Measurements from ENCODE around the gene MED27. TPM values are rescaled to one million over a fixed set of nuclear protein-coding genes. Genes with fewer than 3 reads are reported as not detected.

MED27 gene
- total and polyA plus RNA-seq, 9 of the 15 experiments (the other 6 are each of a cell fraction or from before 2014, with no cell fraction given): 24.4 to 91.0 (median 36.1) TPM

- in situ Hi-C loops (cut with MboI) (no loop called here), intact Hi-C loops (cut with micrococcal nuclease) (no loop called here)
- Histone ChIP-seq H3K36me3 (ENCODE audit: control insufficient read depth, insufficient read depth, low read length) (no peaks in the 10 kb centered on the region), H3K27ac (ENCODE audit: extremely low read depth, low read depth, low read length) (no peak overlapping the region), H3K4me2 (ENCODE audit: insufficient read depth, low read length) (no peak overlapping the region), H3K27me3 (ENCODE audit: control insufficient read depth in 2 of 2, insufficient read depth in 2 of 2, low read length in 2 of 2) (no peaks in the 10 kb centered on the region), H3K79me2 (ENCODE audit: control insufficient read depth, insufficient read depth, low read length) (no peaks in the 10 kb centered on the region), H3K9me3 (replicated peaks; ENCODE audit: control insufficient read depth, insufficient read depth, low read depth, low read length) (no peaks in the 10 kb centered on the region), H3K9ac (ENCODE audit: insufficient read depth in 1 of 2, low read depth in 2 of 2, low read length in 2 of 2) (no peak overlapping the region), H4K20me1 (replicated peaks; ENCODE audit: control insufficient read depth, insufficient read depth, low read length) (no peaks in the 10 kb centered on the region; the same call in 1 of the 2 replicates), H2AFZ (ENCODE audit: low read depth, low read length) (no peak overlapping the region), H3K9me1 (ENCODE audit: control insufficient read depth, insufficient read depth, low read length) (no peaks in the 10 kb centered on the region), H3K4me3 (no peak overlapping the region), H3K4me1 (replicated peaks in 1 of 2; ENCODE audit: control insufficient read depth in 2 of 2, insufficient read depth in 2 of 2, low read length in 2 of 2) (peaks cover 0 to 7% of the 10 kb centered on the region in 2 experiments; a peak in 2 of 5 replicates)
- DNase-seq (ENCODE audit: extremely low read depth in 1 of 4, low spot score in 3 of 4): no peak
- no TSS peak for BruUV-seq (replicated peaks)
- FAIRE-seq: no peak
- ChIA-PET CTCF (ENCODE audit: low intra/inter-chr PET ratio) (no interaction called here), POLR2A (interaction anchor here (0.6 to 1.1 kb wide), 5 partner anchors 12 to 275 kb away, joined by 3 to 4 read pairs (median 3); no protein-coding TSS in a partner anchor)
- 75% methylated on average over 9 of the region's 10 CpGs for WGBS (ENCODE audit: insufficient coverage, low coverage, missing lambda C conversion rate)
- ATAC-seq: no peak
- TF ChIP-seq HOMEZ (CRISPR knock-in tag; IDR thresholded peaks at IDR 0.05): no peak
- no peak for TF ChIP-seq POLR2G (IDR thresholded peaks at IDR 0.05; ENCODE audit: low read depth, low read length)
- TF ChIP-seq ZSCAN29 (IDR thresholded peaks at IDR 0.05): no peak
- TF ChIP-seq CREM (IDR thresholded peaks at IDR 0.05; ENCODE audit: low read depth): no peak
- TF ChIP-seq ZNF766 (CRISPR knock-in tag; conservative IDR thresholded peaks at IDR 0.05): no peak
- TF ChIP-seq SUPT5H (IDR thresholded peaks at IDR 0.05): no peak
- no peak for TF ChIP-seq PHF21A (IDR thresholded peaks at IDR 0.05; ENCODE audit: borderline replicate concordance, low read depth)
- no peak for TF ChIP-seq THRA (IDR thresholded peaks at IDR 0.05)
- no peak for TF ChIP-seq ETV1 (tag; conservative IDR thresholded peaks at IDR 0.05; ENCODE audit: low read depth)
- TF ChIP-seq E2F1 (CRISPR knock-in tag; IDR thresholded peaks at IDR 0.05): no peak
- no peak for TF ChIP-seq GTF2E2 (tag; IDR thresholded peaks at IDR 0.05)
- no peak for TF ChIP-seq ZFP30 (CRISPR knock-in tag; IDR thresholded peaks at IDR 0.05; ENCODE audit: borderline replicate concordance)
- TF ChIP-seq TCF15 (CRISPR knock-in tag; IDR thresholded peaks at IDR 0.05): no peak
Measured at GRCh38 chr9:131992906-131993657, 86.6 kb downstream of the MED27 start.

Measured in K562 (cell line).